K562 (cell line): Measurements from ENCODE around the gene DENND1A. TPM values are rescaled to one million over a fixed set of nuclear protein-coding genes. Genes with fewer than 3 reads are reported as not detected.

Source experiments
- ELF2 ChIP-seq: fragments of 250-450 bp; sonication (Bioruptor Pico); IDR thresholded peaks from 2 replicates; pipeline ENCODE4 v1.5.0; 2021; ENCODE audit warnings: mild to moderate bottlenecking
- JUND ChIP-seq, 2 experiments: IDR thresholded peaks; 2 replicates in 1 of 2; 3 replicates in 1 of 2; pipeline ENCODE4 v1.6.1; 2011; ENCODE audit warnings: borderline replicate concordance in 2 of 2, low read depth in 2 of 2, low read length in 2 of 2, improper control_type of control experiment in 1 of 2, missing biosample characterization in 1 of 2, missing genetic modification characterization in 1 of 2, missing genetic modification reagents in 1 of 2
- KAT2B ChIP-seq: IDR thresholded peaks from one replicate; pipeline ENCODE4 v1.6.1; 2012; ENCODE audit warnings: low read depth, mild to moderate bottlenecking, control low read depth, inconsistent platforms, low read length, moderate library complexity
- NCOR1 ChIP-seq: fragments of 450-650 bp; IDR thresholded peaks from 2 replicates; pipeline ENCODE4 v1.6.1; 2016; ENCODE audit warnings: mild to moderate bottlenecking, moderate library complexity
- NFRKB ChIP-seq: fragments of 450-650 bp; IDR thresholded peaks from 2 replicates; pipeline ENCODE4 v1.6.1; 2016; ENCODE audit warnings: low read depth
- POLR2A ChIP-seq: fragments of 450-650 bp; conservative IDR thresholded peaks from 2 replicates; pipeline ENCODE4 v1.6.1; 2016
- RCOR1 ChIP-seq, 2 experiments: IDR thresholded peaks; 2 replicates each; pipeline ENCODE4 v1.6.1; 2012; ENCODE audit warnings: low read depth in 2 of 2, low read length in 2 of 2, borderline replicate concordance in 1 of 2, improper control_type of control experiment in 1 of 2
- SRSF3 ChIP-seq: fragments of 200-400 bp; formaldehyde crosslinking; IDR thresholded peaks from 2 replicates; pipeline ENCODE4 v1.6.1; 2016; ENCODE audit warnings: mild to moderate bottlenecking, low read length, moderate library complexity; ENCODE audit not compliant: insufficient read depth
- TSHZ1 ChIP-seq: fragments of 250-450 bp; sonication (Bioruptor Pico); IDR thresholded peaks from 2 replicates; pipeline ENCODE4 v1.4.0; 2020; ENCODE audit warnings: mild to moderate bottlenecking, moderate library complexity
- U2AF2 ChIP-seq: fragments of 200-400 bp; formaldehyde crosslinking; optimal IDR thresholded peaks from 2 replicates; pipeline ENCODE3; 2017; ENCODE audit warnings: low read depth, mild to moderate bottlenecking, low read length
- ZMIZ1 ChIP-seq, 2 experiments: fragments of 150-350 bp in 1 of 2; IDR thresholded peaks; 2 replicates each; pipeline ENCODE4 v1.6.1; 2012 to 2016; ENCODE audit warnings: low read depth in 2 of 2, low read length in 2 of 2, mild to moderate bottlenecking in 1 of 2, moderate library complexity in 1 of 2
- ZNF143 ChIP-seq: sonication (generic); formaldehyde crosslinking; IDR thresholded peaks from 2 replicates; pipeline ENCODE4 v1.9.0; 2022; ENCODE audit warnings: mild to moderate bottlenecking, missing genetic modification reagents
- ZNF282 ChIP-seq: sonication (generic); formaldehyde crosslinking; IDR thresholded peaks from 2 replicates; pipeline ENCODE4 v1.8.1; 2023; ENCODE audit warnings: missing genetic modification reagents
- ZNF512 ChIP-seq: IDR thresholded peaks from 2 replicates; pipeline ENCODE4 v1.6.1; 2016; ENCODE audit warnings: missing genetic modification characterization, missing compliant biosample characterization
- ZNF592 ChIP-seq: fragments of 450-650 bp; IDR thresholded peaks from 2 replicates; pipeline ENCODE4 v1.6.1; 2017; ENCODE audit warnings: antibody characterized with exemption, mild to moderate bottlenecking
- ZSCAN32 ChIP-seq: fragments of 450-650 bp; formaldehyde crosslinking; IDR thresholded peaks from 2 replicates; pipeline ENCODE4 v1.4.0; 2020; ENCODE audit warnings: mild to moderate bottlenecking, moderate library complexity
- polyA plus RNA-seq, 8 experiments: library from polyadenylated mRNA; depleted of rRNA in 4 of 8; stranded (reverse) in 5 of 8; unstranded in 3 of 8; fragments of >200 nt; fragmentation: Nextera tagmentation in 2 of 8; fragmentation: Illumina TruSeq in 1 of 8; extraction: Ambion mirVana in 2 of 8; extraction: Trizol in 1 of 8; gene quantifications; 2 replicates each; pipeline versions ENCODE4 v1.2.1 to v1.2.3, GENCODE V29; 2011 to 2014; ENCODE audit warnings: inconsistent platforms in 1 of 8, missing spikeins in 1 of 8
- total RNA-seq, 7 experiments: library from RNA; depleted of rRNA in 6 of 7; stranded (reverse); fragments of >200 nt in 6 of 7; fragmentation: Illumina TruSeq in 2 of 7; extraction: Trizol in 2 of 7; gene quantifications; 2 replicates each; pipeline versions ENCODE4 v1.2.1 to v1.2.3, GENCODE V29; 2011 to 2021; ENCODE audit warnings: low replicate concordance in 1 of 7

DENND1A gene
- total and polyA plus RNA-seq, 9 of the 15 experiments (the other 6 are each of a cell fraction or from before 2014, with no cell fraction given): 7.6 to 29.5 (median 15.7) TPM

GRCh38 chr9:123550012-123550411 is 379.9 kb downstream of the DENND1A start (continued):
- TF ChIP-seq ZMIZ1 (IDR thresholded peaks at IDR 0.05; ENCODE audit: low read depth in 2 of 2, low read length in 2 of 2) (no peak), SRSF3 (no peak), JUND (IDR thresholded peaks at IDR 0.05; ENCODE audit: borderline replicate concordance, low read depth, low read length) (peak; percentile 11; the same call in 1 of the 2 replicates), JUND (tag; IDR thresholded peaks at IDR 0.05; ENCODE audit: borderline replicate concordance, low read depth, low read length) (no peak), NCOR1 (no peak), RCOR1 (IDR thresholded peaks at IDR 0.05; ENCODE audit: borderline replicate concordance in 1 of 2, low read depth in 2 of 2, low read length in 2 of 2) (peak in 1 of 2 experiments; percentile 20; a peak in 1 of 4 replicates), KAT2B (no peak), NFRKB (no peak), ZNF282 (CRISPR knock-in tag) (no peak), TSHZ1 (CRISPR knock-in tag) (no peak), POLR2A (no peak), ZNF592 (no peak), ZNF143 (CRISPR knock-in tag) (no peak), ZNF512 (tag) (no peak), U2AF2 (no peak), ZSCAN32 (CRISPR knock-in tag) (no peak), ELF2 (no peak)
